ENCODE data around the gene CANT1. TPM values are rescaled to one million over a fixed set of nuclear protein-coding genes. Genes with fewer than 3 reads are reported as not detected.

The CANT1 gene
- total RNA-seq, 1 experiment from 2014 or later: 116 TPM

DNA sequence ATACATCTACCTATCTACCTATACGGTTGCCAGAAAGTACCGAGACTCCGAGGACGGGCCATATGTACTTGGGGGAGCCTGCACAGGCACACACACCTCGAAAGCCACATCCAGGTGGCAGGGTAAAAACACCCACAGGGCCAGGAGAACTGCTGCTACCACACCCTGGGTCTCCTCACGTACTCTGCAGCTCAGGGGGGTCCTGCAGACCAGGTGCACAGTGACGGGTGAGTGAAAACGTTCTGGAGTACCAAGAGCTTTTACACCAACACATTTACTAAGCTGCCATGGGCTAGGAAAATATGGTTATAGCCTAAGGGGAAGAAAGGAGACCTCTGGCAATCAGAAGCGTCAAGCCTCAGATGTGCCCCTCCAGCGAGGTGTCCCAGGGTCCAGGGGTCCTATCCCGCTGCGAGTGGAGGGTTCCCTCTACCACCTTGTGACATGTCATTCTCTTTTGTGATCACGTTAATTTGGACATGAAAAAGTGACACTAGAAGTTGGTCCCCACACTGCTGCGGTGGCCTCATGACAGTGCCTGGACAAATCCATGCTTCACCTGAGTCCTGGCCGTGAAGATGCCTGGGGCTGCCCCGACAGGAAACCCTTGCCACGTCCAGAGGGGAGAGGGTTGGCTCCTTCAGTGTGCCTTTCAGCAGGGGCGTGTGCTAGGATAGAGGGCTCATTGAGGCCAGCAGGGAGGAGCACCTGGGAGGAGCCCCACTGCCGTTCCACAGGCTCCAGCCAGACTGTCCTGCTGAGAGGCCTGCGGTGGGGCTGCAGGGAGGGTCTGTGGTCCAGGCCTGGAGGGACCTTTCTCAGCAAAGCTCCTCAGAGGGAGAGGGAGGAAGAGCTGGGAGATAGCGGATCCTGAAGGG lies 1.8 kb downstream of the CANT1 start:
- no peak for DNase-seq
- POLR2A ChIA-PET (ENCODE audit: unreplicated experiment): interaction anchor here (0.7 kb wide), 1 partner anchor 616 kb away, joined by 3 read pairs; no protein-coding TSS in a partner anchor
- H3K9me3 ChIP-seq (ENCODE audit: insufficient read depth, low read depth): 0 out of 2 replicates have a peak, but pooled peaks cover 6% of the 10 kb centered on the region
- H2AFZ ChIP-seq: no peak overlapping the region
- TF ChIP-seq CTCF (conservative IDR thresholded peaks at IDR 0.05) (no peak), EZH2 (IDR thresholded peaks at IDR 0.05; ENCODE audit: low read depth) (no peak)
- CTCF ChIA-PET: no interaction called here
- peak overlapping the region; percentile 77; the same call in 1 of the 2 replicates for H3K4me3 ChIP-seq
- H3K79me2 ChIP-seq (ENCODE audit: low read depth): peaks cover 50% of the 10 kb centered on the region
- intact Hi-C loops (cut with micrococcal nuclease; ENCODE audit: unreplicated experiment): no loop called here
- H3K4me1 ChIP-seq (replicated peaks; ENCODE audit: insufficient read depth): peaks cover 62% of the 10 kb centered on the region
- no peaks in the 10 kb centered on the region for H4K20me1 ChIP-seq (ENCODE audit: insufficient read depth)
- H3K4me2 ChIP-seq: peak overlapping the region; percentile 86
- H3K36me3 ChIP-seq (ENCODE audit: low read depth): peaks cover 8% of the 10 kb centered on the region; the same call in 1 of the 2 replicates
- H3F3A ChIP-seq (ENCODE audit: insufficient read depth, low read depth): peaks cover 24% of the 10 kb centered on the region; the same call in 1 of the 2 replicates
- H3K9me2 ChIP-seq (ENCODE audit: insufficient read depth): no peaks in the 10 kb centered on the region
- no TSS peak for BruUV-seq (replicated peaks)
- no peak overlapping the region for H3K27ac ChIP-seq
- no peaks in the 10 kb centered on the region for H3K27me3 ChIP-seq (ENCODE audit: insufficient read depth, low read depth)

GRCh38 chr17:79006794-79007503 lies 2.6 kb downstream of the CANT1 start:
- H3F3A ChIP-seq (ENCODE audit: insufficient read depth, low read depth): peaks cover 24% of the 10 kb centered on the region; the same call in 1 of the 2 replicates
- no peaks in the 10 kb centered on the region for H3K9me2 ChIP-seq (ENCODE audit: insufficient read depth)
- peak overlapping the region; percentile 86; the same call in 1 of the 2 replicates for H3K4me2 ChIP-seq
- H3K4me3 ChIP-seq: peak overlapping the region; percentile 77; the same call in 1 of the 2 replicates
- no peak overlapping the region for H2AFZ ChIP-seq
- ChIA-PET CTCF (no interaction called here), POLR2A (ENCODE audit: unreplicated experiment) (no interaction called here)
- intact Hi-C loops (cut with micrococcal nuclease; ENCODE audit: unreplicated experiment): no loop called here
- TF ChIP-seq CTCF (conservative IDR thresholded peaks at IDR 0.05) (no peak), EZH2 (IDR thresholded peaks at IDR 0.05; ENCODE audit: low read depth) (no peak)
- no peaks in the 10 kb centered on the region for H3K9me3 ChIP-seq (ENCODE audit: insufficient read depth, low read depth)
- no peaks in the 10 kb centered on the region for H3K27me3 ChIP-seq (ENCODE audit: insufficient read depth, low read depth)
- H3K4me1 ChIP-seq (replicated peaks; ENCODE audit: insufficient read depth): peaks cover 57% of the 10 kb centered on the region
- peak overlapping the region; percentile 76 for H3K27ac ChIP-seq
- H3K36me3 ChIP-seq (ENCODE audit: low read depth): peaks cover 8% of the 10 kb centered on the region; the same call in 1 of the 2 replicates
- DNase-seq: no peak
- no TSS peak for BruUV-seq (replicated peaks)
- peaks cover 58% of the 10 kb centered on the region for H3K79me2 ChIP-seq (ENCODE audit: low read depth)
- H4K20me1 ChIP-seq (ENCODE audit: insufficient read depth): no peaks in the 10 kb centered on the region; the same call in 1 of the 2 replicates

DNA sequence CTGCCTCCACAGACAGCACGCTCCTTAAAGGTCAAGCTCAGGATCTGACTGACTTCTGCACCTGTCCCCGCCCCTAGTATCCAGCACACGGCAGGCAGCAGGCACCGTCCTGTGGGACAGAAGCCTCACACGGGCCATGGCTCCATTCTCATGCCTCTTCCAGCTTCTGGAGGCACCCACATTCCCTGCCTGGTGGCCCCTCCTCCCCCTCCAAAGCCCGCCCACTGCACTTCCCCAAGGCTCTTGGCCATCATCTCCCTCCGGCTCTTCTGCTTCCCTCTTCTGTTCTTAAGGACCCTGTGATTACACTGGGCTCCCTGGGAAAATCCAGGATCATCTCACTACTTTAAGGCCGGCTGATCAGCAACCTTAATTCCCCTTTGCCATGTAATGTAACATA lies 3.5 kb downstream of the CANT1 start:
- H3K9me2 ChIP-seq (ENCODE audit: insufficient read depth): no peaks in the 10 kb centered on the region
- peaks cover 1% of the 10 kb centered on the region; the same call in 1 of the 2 replicates for H4K20me1 ChIP-seq (ENCODE audit: insufficient read depth)

More for the DNA sequence above, 3.5 kb downstream of the CANT1 start:
- peaks cover 48% of the 10 kb centered on the region for H3K4me1 ChIP-seq (replicated peaks; ENCODE audit: insufficient read depth)
- H3K9me3 ChIP-seq (ENCODE audit: insufficient read depth, low read depth): no peaks in the 10 kb centered on the region
- H3K4me2 ChIP-seq: peak overlapping the region; percentile 72
- H3K79me2 ChIP-seq (ENCODE audit: low read depth): peaks cover 67% of the 10 kb centered on the region
- BruUV-seq (replicated peaks): no TSS peak
- peak overlapping the region; percentile 76 for H3K27ac ChIP-seq
- no peaks in the 10 kb centered on the region for H3K27me3 ChIP-seq (ENCODE audit: insufficient read depth, low read depth)
- ChIA-PET CTCF (interaction anchor here (1.2 kb wide), 1 partner anchor 10 kb away, joined by 5 read pairs; no protein-coding TSS in a partner anchor), POLR2A (ENCODE audit: unreplicated experiment) (interaction anchor here (1.2 kb wide), 1 partner anchor 10 kb away, joined by 11 read pairs; no protein-coding TSS in a partner anchor)
- no peak for DNase-seq
- TF ChIP-seq CTCF (conservative IDR thresholded peaks at IDR 0.05): no peak
- TF ChIP-seq EZH2 (IDR thresholded peaks at IDR 0.05; ENCODE audit: low read depth): no peak
- no peak overlapping the region for H2AFZ ChIP-seq
- peaks cover 8% of the 10 kb centered on the region; the same call in 1 of the 2 replicates for H3K36me3 ChIP-seq (ENCODE audit: low read depth)
- H3F3A ChIP-seq (ENCODE audit: insufficient read depth, low read depth): peaks cover 21% of the 10 kb centered on the region; the same call in 1 of the 2 replicates
- intact Hi-C loops (cut with micrococcal nuclease; ENCODE audit: unreplicated experiment): no loop called here
- peak overlapping the region; percentile 16; the same call in 1 of the 2 replicates for H3K4me3 ChIP-seq

Measured in PC-9 (cell line).